Measurements from ENCODE around the gene ANKH.

GRCh38 chr5:14810928-14811572 is 60.5 kb downstream of the ANKH start:
- TF ChIP-seq ZFP30 (CRISPR knock-in tag; IDR thresholded peaks at IDR 0.05) (no peak), POU6F1 (CRISPR knock-in tag; IDR thresholded peaks at IDR 0.05; ENCODE audit: borderline replicate concordance, low read depth) (no peak), PATZ1 (CRISPR knock-in tag; IDR thresholded peaks at IDR 0.05; ENCODE audit: borderline replicate concordance) (no peak), ESRRG (CRISPR knock-in tag; IDR thresholded peaks at IDR 0.05) (no peak), ARNTL (CRISPR knock-in tag; IDR thresholded peaks at IDR 0.05; ENCODE audit: borderline replicate concordance, low read depth) (no peak), BACH2 (CRISPR knock-in tag; IDR thresholded peaks at IDR 0.05; ENCODE audit: borderline replicate concordance) (no peak), CREB5 (CRISPR knock-in tag; IDR thresholded peaks at IDR 0.05; ENCODE audit: low read depth) (no peak), ZNF565 (CRISPR knock-in tag; conservative IDR thresholded peaks at IDR 0.05; ENCODE audit: low read depth) (no peak)

All from SK-N-SH treated with all-trans-retinoic acid at 6 μM for 48 hours (cell line).